Activated gamma-delta T cell (primary cell): ENCODE measurements around the gene CCP110.

Experiments used
- DNase-seq: peaks from one replicate; lab custom pipeline; 2025; lab: John Stamatoyannopoulos, UW

Gene CCP110

GRCh38 chr16:19548144-19548543, 24.4 kb downstream of the CCP110 start:
- no peak for DNase-seq

GRCh38 chr16:19549673-19550072, 25.9 kb downstream of the CCP110 start:
- no peak for DNase-seq

GRCh38 chr16:19555186-19555937, 31.6 kb downstream of the CCP110 start, which contains the start of gene VPS35L:
Gene VPS35L (plus strand): TSS chr16:19555703. CDS start chr16:19555730, 27 bp downstream.
- peak; percentile 92 for DNase-seq

- DNase-seq, result no peak
These were observed 32.4 kb downstream of the CCP110 start for GRCh38 chr16:19555938-19556771.

GRCh38 chr16:19559242-19559910, 35.6 kb downstream of the CCP110 start:
- DNase-seq, result no peak

GRCh38 chr16:19560078-19560477, 36.3 kb downstream of the CCP110 start:
- no peak for DNase-seq

GRCh38 chr16:19563377-19563776, 39.6 kb downstream of the CCP110 start:
- no peak for DNase-seq

GRCh38 chr16:19566362-19566761, 42.6 kb downstream of the CCP110 start:
- DNase-seq, result no peak

- DNase-seq, result no peak
These were observed 43.8 kb downstream of the CCP110 start for GRCh38 chr16:19567560-19567959.

GRCh38 chr16:19573997-19574396, 50.3 kb downstream of the CCP110 start:
- DNase-seq, result no peak

- no peak for DNase-seq
These were observed 50.9 kb downstream of the CCP110 start for GRCh38 chr16:19574615-19575014.

GRCh38 chr16:19578378-19578971, 54.7 kb downstream of the CCP110 start:
- no peak for DNase-seq

- DNase-seq, result no peak
These were observed 58.5 kb downstream of the CCP110 start for GRCh38 chr16:19582050-19582831.

- no peak for DNase-seq
These were observed 60.0 kb downstream of the CCP110 start for GRCh38 chr16:19583665-19584300.

- DNase-seq, result no peak
These were observed 64.9 kb downstream of the CCP110 start for GRCh38 chr16:19588661-19589060.

- no peak for DNase-seq
These were observed 65.4 kb downstream of the CCP110 start for GRCh38 chr16:19589106-19589505.

GRCh38 chr16:19589771-19590302, 66.1 kb downstream of the CCP110 start:
- no peak for DNase-seq

GRCh38 chr16:19595043-19595767, 71.5 kb downstream of the CCP110 start:
- no peak for DNase-seq

GRCh38 chr16:19598805-19599510, 75.2 kb downstream of the CCP110 start:
- DNase-seq, result no peak
